ENCODE results near the gene GCNT2.
"Not testable (repeated sequence)": the region's sequence is repeated elsewhere in the genome, so short reads cannot be mapped to it uniquely, and the experiment has no call there.

The GCNT2 gene

DNA sequence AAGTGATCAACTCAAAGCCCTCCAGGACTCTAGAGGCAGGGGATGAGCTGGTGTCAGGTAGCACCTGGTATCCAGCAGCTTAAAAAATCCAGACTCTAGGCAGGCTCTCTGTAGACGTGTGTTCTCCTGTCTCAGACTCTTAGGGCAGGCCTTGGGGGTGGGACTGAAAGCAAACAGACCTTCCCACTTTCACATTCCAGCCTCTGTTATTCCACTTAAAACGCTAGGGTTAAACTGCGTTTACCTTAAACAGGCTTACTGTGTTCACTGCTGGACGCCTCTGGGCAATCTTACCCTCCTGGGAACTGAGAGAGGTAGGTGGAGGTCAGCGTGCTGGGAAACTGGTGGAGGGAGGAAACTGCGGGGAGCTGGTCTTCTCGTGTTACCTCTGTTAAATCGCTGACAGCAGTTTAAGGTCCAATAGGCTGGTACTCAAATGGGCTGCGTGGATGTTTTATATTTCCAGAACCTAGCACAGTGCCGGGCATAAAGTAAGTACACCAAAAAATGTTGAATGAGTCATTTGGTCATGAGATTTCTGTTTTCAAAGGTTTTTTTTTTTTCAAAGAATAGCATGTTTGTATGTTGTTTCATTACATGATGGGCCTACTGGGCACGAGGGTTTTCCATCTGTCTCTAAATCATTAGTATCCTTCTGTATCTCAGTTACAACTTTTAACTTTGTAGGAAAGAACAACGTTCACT, at the start of gene GCNT2:
GCNT2 (plus strand) TSS at position 248 of the 705 bp plus-strand sequence. CDS start 7,561 bp downstream, outside the sequence.
- no peak for DNase-seq (ENCODE audit: low read depth in 2 of 2)

DNA sequence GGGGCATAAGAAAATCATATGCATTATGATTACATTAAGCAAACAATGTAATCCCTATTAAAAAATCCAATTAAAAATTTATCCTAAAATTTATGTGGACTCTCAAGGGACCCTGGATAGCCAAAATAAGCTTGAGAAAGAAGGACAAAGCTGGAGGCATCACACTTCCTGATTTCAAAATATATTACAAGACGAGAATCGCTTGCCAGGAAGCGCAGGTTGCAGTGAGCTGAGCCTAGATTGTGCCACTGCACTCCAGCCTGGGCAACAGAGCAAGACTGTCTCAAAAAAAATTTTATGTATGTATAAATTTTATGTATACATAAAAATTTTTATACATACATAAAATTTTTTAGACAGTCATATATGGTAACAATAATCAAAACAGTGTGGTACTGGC, 48.5 kb upstream of the GCNT2 start:
- no peak for DNase-seq (ENCODE audit: low read depth in 2 of 2)

DNA sequence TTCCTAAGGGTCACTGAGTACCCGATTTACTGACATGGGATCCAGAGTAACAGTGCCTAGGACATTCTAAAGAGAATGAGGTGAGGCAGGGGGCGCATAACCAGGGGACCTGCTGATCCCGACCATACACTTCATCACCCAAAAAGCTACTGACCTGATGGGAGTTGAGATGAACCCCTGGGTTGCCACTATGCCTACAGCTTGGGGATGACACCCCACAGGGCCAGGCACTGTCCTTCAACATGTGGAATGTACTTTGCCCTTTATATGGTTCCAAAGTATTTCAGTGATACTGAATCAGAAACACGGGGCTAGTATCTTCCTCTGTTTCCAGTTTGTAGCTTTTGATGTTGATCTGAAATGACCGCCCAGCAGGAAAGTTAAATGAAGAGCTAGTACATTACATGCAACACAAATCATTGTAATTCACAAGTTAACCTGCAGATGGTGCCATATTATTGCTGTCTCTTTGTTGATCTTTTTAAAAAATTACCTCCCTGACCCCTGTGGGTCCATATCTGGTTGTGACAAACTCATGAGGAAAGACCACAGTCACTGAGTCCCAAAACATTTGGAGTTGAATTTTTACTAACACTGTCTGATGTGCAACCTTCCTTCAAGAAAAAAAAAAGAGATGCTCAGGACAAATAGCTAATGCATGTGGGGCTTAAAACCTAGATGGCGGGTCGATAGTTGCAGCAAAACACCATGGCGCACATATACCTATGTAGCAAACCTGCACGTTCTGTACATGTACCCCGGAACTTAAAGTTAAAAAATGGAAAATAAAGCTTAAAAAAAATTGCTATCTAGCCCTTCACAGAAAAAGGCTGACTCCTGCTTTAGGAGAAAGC, 42.7 kb upstream of the GCNT2 start:
- no peak for DNase-seq (ENCODE audit: low read depth in 2 of 2)

DNA sequence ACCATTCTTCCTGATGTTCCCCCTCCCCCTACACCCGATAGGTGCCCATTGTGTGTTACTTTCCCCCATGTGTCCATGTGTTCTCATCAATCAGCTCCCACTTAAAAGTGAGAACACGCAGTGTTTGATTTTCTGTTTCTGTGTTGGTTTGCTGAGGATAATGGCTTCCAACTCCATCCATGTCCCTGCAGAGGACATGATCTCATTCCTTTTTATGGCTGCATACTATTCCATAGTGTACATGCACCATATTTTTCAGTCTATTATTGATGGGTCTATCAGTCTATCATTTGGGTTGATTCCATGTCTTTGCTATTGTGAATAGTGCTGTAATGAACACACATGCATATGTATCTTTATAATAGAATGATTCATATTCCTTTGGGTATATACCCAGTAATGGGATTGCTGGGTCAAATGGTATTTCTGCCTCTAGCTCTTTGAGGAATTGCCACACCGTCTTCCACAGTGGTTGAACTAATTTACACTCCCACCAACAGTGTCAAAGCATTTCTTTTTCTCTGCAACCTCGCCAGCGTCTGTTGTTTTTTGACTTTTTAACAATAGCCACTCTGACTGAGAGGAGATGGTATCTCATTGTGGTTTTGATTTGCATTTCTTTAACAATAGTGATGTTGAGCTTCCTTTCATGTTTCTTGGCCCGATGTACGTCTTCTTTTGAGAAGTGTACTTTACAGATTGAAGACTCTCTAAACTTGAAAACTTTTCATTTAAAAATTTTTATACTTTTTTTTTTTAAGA, 41.0 kb upstream of the GCNT2 start:
- DNase-seq (ENCODE audit: low read depth in 2 of 2): no peak

DNA sequence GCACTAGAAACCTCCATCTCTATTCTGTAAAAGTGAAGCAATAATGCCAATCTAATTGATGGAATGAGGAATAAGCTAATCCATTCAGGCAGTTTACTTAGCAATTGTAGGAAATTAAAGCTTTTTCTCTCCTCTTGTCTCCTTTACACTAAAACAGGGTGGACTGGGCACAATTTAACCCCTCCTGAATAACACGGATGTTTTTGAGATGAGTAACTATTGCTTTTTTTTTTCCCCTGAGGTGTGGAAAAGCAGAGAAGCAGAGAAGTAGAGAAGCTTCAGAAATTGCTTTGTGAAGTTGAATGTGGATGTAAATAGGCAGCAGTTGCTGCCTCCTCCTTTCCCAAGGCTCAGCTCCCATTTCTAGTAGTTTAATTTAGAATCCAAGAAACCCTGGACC, 40.0 kb upstream of the GCNT2 start:
- DNase-seq (ENCODE audit: low read depth in 2 of 2): no peak

DNA sequence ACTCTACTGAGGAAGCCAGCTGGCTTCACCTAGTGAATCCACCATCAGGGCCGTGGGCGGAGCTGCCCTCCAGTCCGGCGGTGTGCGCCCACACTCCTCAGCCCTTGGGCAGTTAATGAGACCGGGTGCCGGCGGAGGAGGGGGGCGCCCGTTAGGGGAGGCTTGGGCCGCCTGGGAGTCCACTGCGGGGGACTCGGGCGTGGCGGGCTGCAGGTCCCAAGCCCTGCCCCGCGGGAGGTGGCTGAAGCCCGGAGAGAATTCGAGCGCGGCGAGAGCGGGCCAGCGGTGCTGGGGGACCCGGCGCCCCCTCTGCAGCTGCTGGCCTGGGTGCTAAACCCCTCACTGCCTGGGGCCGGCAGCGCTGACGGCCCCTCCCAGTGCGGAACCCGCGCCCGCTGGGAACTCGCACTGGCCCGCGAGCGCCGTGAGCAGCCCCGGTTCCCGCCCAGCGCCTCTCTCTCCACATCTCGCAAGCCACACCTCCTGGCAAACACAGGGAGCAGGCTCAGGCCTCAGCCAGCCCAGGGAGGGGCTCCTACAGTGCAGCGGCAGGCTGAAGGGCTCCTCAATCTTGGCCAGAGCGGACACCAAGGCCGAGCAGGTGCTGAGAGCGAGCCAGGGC, 38.4 kb upstream of the GCNT2 start:
- DNase-seq (ENCODE audit: low read depth in 2 of 2): no peak

DNA sequence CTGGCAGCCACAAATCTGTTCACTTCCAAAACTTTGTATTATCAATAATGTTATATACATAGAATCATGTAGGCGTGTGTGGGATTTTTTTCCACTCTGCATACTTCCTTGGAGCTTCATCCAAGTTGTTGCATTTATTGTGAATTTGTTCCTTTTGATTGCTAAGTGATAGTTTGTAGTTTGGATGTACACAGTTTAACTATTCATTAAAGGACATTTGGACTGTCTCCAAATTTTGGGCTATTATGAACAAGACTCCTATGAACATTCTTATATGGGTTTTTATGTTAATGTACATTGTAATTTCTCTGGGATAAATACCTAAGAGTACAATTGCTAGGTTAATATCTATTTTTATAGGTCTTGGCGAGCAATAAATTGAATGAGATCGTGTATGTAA, 36.2 kb upstream of the GCNT2 start:
- DNase-seq (ENCODE audit: low read depth in 2 of 2): no peak

DNA sequence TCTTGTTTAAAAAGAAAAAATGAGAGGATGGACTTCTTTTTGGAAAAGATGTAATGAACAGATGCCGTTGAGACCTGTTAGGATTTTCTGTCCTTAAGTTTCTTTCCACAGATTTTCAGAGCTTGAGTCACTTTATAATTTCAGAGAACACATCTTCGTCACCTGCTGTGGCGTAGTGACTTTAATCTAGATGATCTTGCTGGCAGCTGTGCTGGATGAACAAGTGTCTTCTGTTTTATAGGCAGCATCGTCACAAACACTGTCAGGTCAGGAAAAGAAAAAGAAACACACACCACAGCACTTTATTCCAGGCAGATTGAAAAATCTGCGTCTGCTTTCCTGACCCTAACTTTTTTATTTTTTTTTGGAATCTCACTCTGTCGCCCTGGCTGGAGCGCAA, 35.7 kb upstream of the GCNT2 start:
- DNase-seq (ENCODE audit: low read depth in 2 of 2): no peak

DNA sequence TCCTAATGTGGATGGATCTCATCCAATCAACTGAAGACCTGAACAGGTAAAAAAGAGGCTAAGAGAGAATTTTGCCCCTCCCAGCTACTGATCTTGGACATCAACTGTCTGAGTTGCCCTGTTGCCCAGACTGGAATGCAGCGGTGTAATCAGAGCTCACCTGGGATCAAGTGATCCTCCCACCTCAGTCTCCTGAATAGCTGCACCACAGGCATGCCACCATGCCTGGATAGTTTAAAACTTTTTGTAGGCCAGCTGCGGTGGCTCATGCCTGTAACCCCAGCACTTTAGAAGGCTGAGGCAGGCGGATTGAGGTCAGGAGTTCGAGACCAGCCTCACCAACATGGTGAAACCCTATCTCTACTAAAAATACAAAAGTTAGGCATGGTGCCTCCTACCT, 34.9 kb upstream of the GCNT2 start:
- no peak for DNase-seq (ENCODE audit: low read depth in 2 of 2)

DNA sequence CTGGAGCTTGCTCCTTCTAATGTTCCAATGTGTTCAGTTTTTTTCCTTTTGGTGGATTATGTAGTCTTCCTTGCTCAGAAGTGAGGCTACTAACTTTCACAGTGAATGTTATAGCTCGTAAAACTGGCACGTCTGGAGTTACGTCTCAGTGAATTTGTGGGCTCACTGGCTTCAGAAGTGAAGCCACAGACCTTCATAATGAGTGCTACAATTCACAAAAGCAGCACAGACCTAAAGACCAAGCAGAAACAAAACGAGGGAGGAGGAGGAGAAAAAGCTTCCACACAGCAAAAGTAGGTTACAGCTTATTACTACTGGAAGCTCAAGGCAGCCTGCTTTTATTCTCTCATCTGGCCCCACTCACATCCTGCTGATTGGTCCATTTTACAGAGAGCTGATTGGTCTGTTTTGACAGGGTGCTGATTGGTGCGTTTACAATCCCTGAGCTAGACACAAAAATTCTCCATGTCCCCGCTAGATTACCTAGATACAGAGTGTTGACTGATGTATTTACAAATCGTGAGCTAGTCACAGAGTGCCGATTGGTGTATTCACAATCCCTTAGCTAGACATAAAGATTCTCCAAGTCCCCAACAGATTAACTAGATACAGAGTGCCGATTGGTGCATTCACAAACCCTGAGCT, 34.1 kb upstream of the GCNT2 start:
- DNase-seq (ENCODE audit: low read depth in 2 of 2): not testable (repeated sequence)

DNA sequence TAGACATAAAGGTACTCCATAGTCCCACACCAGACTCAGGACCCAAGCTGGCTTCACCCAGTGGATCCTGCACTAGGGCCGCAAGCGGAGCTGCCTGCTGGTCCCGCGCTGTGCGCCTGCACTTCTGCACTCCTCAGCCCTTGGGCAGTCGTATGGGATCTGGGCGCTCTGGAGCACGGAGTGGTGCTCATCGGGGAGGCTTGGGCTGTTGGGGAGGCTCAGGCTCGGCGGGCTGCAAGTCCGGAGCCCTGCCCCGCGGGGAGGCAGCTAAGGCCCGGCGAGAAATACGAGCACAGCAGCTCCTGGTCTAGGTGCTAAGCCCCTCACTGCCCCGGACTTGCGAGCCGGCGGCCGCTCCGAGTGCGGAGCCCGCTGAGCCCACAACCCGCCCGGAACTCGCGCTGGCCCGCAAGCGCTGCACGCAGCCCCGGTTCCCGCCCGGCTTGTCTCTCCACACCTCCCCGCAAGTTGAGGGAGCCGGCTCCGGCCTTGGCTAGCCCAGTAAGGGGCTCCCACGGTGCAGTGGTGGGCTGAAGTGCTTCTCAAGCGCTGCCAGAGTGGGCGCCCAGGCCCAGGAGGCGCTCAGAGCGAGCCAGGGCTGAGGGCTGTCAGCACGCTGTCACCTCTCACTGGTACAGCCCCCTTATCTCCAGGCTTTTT, 33.4 kb upstream of the GCNT2 start:
- no peak for DNase-seq (ENCODE audit: low read depth in 2 of 2)

DNA sequence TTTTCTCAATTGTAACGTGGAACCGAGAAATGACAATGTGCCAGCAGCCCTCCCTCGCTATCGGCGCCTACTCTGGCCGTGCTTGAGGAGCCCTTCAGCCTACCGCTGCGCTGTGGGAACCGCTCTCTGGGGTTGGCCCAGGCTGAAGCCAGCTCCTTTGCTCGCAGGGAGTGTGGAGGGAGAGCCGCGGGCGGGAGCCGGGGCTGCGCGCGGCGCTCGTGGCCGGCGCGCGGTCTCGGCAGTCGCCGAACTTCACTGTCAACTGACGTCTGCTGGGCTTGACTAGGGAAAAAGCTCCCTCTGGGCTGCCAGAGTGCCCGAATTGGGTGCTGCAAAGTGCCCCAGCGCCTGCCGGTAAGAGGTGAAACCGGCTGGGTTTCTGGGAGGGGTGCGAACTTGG, 29.7 kb upstream of the GCNT2 start:
- no peak for DNase-seq (ENCODE audit: low read depth in 2 of 2)

DNA sequence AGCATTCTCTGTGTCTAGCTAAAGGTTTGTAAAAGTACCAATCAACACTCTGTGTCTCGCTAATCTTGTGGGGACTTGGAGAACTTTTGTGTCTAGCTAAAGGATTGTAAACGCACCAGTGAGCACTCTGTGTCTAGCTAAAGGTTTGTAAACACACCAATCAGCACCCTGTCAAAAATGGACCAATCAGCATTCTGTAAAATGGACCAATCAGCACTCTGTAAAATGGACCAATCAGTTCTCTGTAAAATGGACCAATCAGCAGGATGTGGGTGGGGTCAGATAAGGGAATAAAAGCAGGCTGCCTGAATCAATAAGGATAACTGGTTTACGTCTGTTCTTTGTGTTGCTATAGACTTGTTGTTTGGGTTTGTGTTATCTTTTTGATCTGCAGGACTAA, 29.2 kb upstream of the GCNT2 start:
- not testable (repeated sequence) for DNase-seq (ENCODE audit: low read depth in 2 of 2)

DNA sequence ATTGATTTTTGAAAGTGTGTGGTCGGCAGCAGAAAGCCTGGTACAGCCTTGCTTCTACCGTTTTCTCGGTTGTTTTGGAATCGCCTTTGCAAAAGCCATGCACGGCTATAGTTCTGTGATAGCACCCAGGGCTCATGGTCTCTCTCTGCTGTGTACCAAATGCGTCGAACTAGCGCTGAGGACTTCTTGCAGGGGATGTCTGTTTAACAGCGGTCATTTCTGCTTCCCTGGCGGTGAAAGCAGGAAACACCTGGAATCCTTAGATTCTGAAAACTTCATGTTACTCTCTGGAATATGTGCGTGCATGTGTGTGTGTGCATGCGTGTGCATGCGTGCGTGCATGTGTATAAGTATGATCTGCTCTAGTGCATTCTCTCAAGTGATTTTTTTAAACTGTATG, 26.1 kb upstream of the GCNT2 start:
- DNase-seq (ENCODE audit: low read depth in 2 of 2): no peak

DNA sequence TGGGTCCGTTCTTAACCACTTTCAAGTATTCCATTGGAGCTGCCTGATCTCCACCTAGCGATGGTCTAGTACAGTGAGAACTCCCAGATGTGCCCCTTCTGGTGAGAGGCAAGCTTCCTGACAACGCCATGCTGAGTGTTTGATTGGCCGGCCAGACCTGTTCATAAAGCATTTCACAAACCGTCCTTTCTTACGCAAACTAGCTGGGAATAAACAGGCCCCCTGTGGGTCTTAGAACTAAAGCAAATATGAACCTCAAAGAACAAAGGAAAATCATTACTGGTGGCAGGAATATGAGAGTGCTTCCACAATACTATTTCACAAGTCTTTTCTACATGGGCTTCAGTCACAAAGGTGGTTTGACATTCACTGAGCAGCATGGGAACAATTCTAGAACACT, 15.6 kb upstream of the GCNT2 start:
- no peak for DNase-seq (ENCODE audit: low read depth in 2 of 2)

DNA sequence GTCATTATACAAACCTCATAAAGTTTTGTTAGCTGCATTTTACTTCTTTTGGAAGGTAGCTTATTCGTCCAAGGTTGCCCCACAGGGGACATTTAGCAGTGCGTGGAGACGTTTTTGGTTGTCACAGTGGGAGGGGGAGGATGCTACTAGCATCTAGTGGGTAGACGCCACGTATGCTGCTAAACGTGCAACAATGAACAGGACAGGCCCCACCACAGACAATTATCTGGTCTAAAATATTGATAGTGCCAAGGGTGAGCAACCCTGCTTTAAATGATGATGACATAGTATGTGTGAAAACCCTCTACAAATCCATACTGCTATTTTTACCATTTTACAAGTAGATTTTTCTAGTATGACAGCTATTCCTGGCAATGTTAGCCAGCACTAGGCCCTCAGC, 13.9 kb upstream of the GCNT2 start:
- no peak for DNase-seq (ENCODE audit: low read depth in 2 of 2)

DNA sequence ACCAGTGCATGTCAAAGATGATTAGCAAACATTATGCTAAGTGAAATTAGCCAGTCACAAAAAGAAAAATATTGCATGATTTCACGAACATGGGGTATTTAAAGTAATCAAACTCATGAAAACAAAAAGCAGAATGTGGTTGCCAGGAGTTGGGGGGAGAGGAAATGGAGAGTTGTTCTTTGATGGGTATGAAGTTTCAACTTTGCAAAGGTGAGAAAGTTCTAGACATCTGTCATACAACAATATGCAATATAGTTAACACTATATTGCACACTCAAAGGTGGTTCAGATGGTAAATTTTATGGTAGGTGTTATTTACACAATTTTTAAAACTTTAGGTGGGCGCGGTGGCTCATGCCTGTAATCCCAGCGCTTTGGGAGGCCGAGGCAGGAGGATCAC, 13.4 kb upstream of the GCNT2 start:
- no peak for DNase-seq (ENCODE audit: low read depth in 2 of 2)

DNA sequence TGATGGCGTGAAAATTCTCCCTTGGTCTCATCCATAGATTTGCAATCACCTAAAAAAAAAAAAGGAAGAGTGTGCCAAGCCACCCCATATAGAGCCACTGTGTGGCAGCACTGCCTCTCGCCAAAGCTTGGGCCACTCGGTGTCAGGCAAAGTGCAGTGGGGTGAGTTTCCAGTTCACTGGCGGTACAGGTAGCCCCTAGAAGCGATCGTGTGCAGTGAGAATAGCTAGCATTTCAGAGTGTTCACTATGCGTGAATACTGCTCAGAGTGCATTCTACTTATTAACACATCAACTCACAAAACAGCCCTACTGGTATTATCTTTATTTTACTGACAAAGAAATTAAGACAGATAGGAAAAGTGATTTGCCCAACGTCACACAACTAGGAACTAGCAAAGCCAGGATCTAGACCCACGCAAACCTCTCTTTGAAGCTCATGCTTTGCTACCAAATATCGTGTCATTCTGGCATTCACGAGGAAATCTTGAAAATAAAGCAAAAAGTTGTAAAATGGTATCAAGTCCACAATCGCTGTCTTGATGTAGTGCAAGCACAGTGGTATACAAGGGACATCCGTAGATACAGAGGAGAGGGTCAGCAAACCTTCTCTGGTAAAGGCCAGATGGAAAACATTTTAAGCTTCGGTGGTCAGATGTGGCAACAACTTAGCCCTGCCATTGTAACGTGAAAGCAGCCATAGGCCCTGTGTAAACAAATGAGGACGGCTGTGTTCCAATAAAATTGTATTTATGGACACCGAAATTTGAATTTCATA, 10.4 kb upstream of the GCNT2 start:
- no peak for DNase-seq (ENCODE audit: low read depth in 2 of 2)

DNA sequence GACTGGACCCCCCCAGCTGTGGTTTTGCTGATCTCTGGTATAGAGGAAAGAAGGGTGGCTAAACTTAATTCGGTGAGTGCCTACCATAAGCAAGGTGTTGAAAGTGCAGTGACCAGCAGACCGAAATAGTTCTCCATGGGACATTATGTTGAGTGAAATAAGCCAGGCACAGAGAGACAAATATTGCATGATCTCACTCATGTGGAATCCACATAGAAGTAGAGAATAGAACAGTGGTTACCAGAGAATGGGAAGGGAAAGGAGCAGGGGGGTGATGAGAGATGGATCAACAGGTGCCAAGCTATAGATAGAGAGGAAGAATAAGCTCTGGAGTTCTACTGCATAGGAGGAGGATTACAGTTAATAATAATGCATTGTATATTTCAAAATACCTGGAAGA, 9.7 kb upstream of the GCNT2 start:
- no peak for DNase-seq (ENCODE audit: low read depth in 2 of 2)

DNA sequence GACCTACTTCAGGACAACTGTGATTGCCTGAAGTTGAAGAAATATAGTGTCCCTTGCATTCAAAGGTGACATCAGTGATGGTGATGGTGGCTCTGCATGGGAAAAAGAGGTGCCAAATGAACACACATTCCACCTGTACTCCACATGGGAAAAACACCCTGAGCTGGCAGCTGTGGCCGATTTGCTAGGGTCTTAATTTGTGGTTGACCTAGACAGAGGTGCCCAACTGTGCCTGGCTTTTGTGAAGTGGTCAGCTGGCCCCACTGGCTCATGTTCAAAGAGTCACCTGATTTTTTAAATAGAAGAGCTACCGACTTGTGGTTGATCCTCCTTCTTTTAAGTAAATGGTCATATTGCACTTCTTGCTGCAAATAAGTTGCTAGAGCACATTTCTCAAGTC, 7.6 kb upstream of the GCNT2 start:
- no peak for DNase-seq (ENCODE audit: low read depth in 2 of 2)

Measured in stimulated activated CD8-positive, alpha-beta memory T cell treated with anti-CD3 and anti-CD28 coated beads, Interleukin-7, amount 100 ng/mL, for 4 hours (primary cell).